ENCODE results near the gene KNSTRN. TPM values are rescaled to one million over a fixed set of nuclear protein-coding genes. Genes with fewer than 3 reads are reported as not detected.
A peak's percentile ranks its signal among the peaks of the same experiment; 100 is the strongest.

The KNSTRN gene
- total and polyA plus RNA-seq, 2 of the 13 experiments (the other 11 are each of a cell fraction or from before 2014, with no cell fraction given) = 20.3 to 62.3 TPM

DNA sequence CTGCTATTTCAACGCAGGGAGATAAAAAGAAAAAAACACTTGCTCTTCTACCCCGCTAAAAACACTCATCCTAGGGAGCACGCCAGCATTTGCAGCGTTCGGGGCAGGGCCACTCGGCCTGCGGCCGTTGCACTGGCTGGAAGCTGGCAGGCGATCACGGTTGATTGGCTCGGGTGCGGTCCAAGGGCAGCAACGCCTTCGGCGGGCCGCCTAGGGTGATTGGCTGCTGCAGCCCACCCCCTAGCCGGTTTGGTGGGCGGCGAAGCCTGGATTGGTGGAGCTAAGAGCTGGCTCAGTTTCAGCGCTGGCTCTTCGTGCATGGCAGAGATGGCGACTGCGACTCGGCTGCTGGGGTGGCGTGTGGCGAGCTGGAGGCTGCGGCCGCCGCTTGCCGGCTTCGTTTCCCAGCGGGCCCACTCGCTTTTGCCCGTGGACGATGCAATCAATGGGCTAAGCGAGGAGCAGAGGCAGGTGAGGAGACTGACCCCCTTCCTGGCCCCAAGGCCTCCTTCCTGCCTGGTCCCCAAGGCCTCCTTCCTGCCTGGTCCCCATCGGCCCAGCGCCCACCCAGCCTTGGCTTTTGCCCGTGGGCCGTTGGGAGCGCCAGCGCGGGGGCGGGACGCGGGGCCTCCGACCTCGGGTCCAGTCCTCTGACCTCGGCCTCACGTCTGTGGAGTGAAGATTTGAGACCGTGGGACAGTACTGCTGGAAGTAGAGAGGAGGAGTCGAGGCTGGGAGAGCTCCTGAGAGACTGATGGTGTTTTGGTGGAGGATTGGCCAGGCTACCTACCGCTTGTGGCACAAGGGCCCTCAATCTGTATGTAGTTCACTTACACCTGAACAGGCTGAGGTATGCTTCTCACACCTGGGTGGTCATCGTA lies 23.2 kb downstream of the KNSTRN start, which contains the start of gene IVD (continued):
- TF ChIP-seq, protein P1, sequence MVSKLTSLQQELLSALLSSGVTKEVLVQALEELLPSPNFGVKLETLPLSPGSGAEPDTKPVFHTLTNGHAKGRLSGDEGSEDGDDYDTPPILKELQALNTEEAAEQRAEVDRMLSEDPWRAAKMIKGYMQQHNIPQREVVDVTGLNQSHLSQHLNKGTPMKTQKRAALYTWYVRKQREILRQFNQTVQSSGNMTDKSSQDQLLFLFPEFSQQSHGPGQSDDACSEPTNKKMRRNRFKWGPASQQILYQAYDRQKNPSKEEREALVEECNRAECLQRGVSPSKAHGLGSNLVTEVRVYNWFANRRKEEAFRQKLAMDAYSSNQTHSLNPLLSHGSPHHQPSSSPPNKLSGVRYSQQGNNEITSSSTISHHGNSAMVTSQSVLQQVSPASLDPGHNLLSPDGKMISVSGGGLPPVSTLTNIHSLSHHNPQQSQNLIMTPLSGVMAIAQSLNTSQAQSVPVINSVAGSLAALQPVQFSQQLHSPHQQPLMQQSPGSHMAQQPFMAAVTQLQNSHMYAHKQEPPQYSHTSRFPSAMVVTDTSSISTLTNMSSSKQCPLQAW (CRISPR knock-in tag; IDR thresholded peaks at IDR 0.05) = peak; percentile 50; the same call in 1 of the 2 replicates
- TF ChIP-seq PBX2 (CRISPR knock-in tag; IDR thresholded peaks at IDR 0.05) = peak; percentile 90
- peak; percentile 73; the same call in 1 of the 2 replicates for TF ChIP-seq HIVEP1 (CRISPR knock-in tag; IDR thresholded peaks at IDR 0.05)
- TF ChIP-seq JDP2 (CRISPR knock-in tag; IDR thresholded peaks at IDR 0.05; ENCODE audit: borderline replicate concordance) = no peak
- peak; percentile 80 for TF ChIP-seq SAP130 (CRISPR knock-in tag; IDR thresholded peaks at IDR 0.05; ENCODE audit: low read depth)
- no peak for TF ChIP-seq TEAD2 (CRISPR knock-in tag; IDR thresholded peaks at IDR 0.05)
- no peak for TF ChIP-seq MLLT10 (CRISPR knock-in tag; IDR thresholded peaks at IDR 0.05)
- TF ChIP-seq ZNF18 (CRISPR knock-in tag; IDR thresholded peaks at IDR 0.05; ENCODE audit: insufficient replicate concordance) = peak; percentile 63
- TF ChIP-seq ZNF350 (CRISPR knock-in tag; IDR thresholded peaks at IDR 0.05; ENCODE audit: borderline replicate concordance, low read depth) = peak; percentile 85
- TF ChIP-seq TBX2 (CRISPR knock-in tag; IDR thresholded peaks at IDR 0.05; ENCODE audit: borderline replicate concordance) = peak; percentile 76; the same call in 1 of the 2 replicates
- peak; percentile 88; the same call in 1 of the 2 replicates for TF ChIP-seq PAX8 (CRISPR knock-in tag; IDR thresholded peaks at IDR 0.05; ENCODE audit: borderline replicate concordance)
- TF ChIP-seq KDM3A (CRISPR knock-in tag; IDR thresholded peaks at IDR 0.05; ENCODE audit: low read depth) = 0 out of 2 replicates have a peak, but pooled peaks have one; percentile 52
- peak; percentile 51; the same call in 1 of the 2 replicates for TF ChIP-seq ZNF782 (CRISPR knock-in tag; IDR thresholded peaks at IDR 0.05; ENCODE audit: borderline replicate concordance)
- TF ChIP-seq ZNF772 (CRISPR knock-in tag; IDR thresholded peaks at IDR 0.05) = peak; percentile 78; the same call in 1 of the 2 replicates
- TF ChIP-seq ZNF484 (CRISPR knock-in tag; IDR thresholded peaks at IDR 0.05; ENCODE audit: borderline replicate concordance, low read depth) = no peak
- TF ChIP-seq FOXO1 (CRISPR knock-in tag; IDR thresholded peaks at IDR 0.05) = peak; percentile 25; the same call in 1 of the 2 replicates
- TF ChIP-seq SMAD3 (CRISPR knock-in tag; IDR thresholded peaks at IDR 0.05) = peak; percentile 49; the same call in 1 of the 2 replicates
- no peak for TF ChIP-seq SMAD9 (CRISPR knock-in tag; IDR thresholded peaks at IDR 0.05)
- TF ChIP-seq CREB1 (IDR thresholded peaks at IDR 0.05) = 0 out of 2 replicates have a peak, but pooled peaks have one; percentile 26
- no peak; the same call in none of the 2 replicates for TF ChIP-seq CREB1 (CRISPR knock-in tag; IDR thresholded peaks at IDR 0.05)
- peak; percentile 84; the same call in 1 of the 2 replicates for TF ChIP-seq BCL3 (CRISPR knock-in tag; IDR thresholded peaks at IDR 0.05)
- TF ChIP-seq KLF16 (CRISPR knock-in tag; IDR thresholded peaks at IDR 0.05) = no peak; a peak in 1 of 4 replicates
- TF ChIP-seq HNF4A (CRISPR knock-in tag; IDR thresholded peaks at IDR 0.05) = peak; percentile 19; the same call in 1 of the 2 replicates
- TF ChIP-seq SRY (CRISPR knock-in tag; IDR thresholded peaks at IDR 0.05) = peak; percentile 79; the same call in 1 of the 2 replicates
